Measurements from ENCODE around the gene WDR45. TPM values are rescaled to one million over a fixed set of nuclear protein-coding genes. Genes with fewer than 3 reads are reported as not detected.
A peak's percentile ranks its signal among the peaks of the same experiment; 100 is the strongest.

The WDR45 gene
- total RNA-seq, 3 donors from 2014 or later, result 44.3 to 90.1 (median 52.6) TPM

GRCh38 chrX:49075347-49075746 lies 4.3 kb downstream of the WDR45 start:
- Histone ChIP-seq H3K4me1 (ENCODE audit: low read depth) (no peaks in the 10 kb centered on the region), H3K4me3 (no peak overlapping the region), H3K36me3 (ENCODE audit: low read depth) (no peaks in the 10 kb centered on the region), H3K9me3 (no peaks in the 10 kb centered on the region)
- intact Hi-C loops (cut with DNase I, micrococcal nuclease), result no loop called here
- TF ChIP-seq CTCF (IDR thresholded peaks at IDR 0.05), result no peak
- DNase-seq (no peak), ATAC-seq (no peak)

GRCh38 chrX:49073601-49074575 lies 5.8 kb downstream of the WDR45 start, which contains the start of gene PRAF2:
PRAF2 (minus strand) TSS chrX:49074002; CDS start chrX:49073987, 15 bp downstream.
- H3K36me3 ChIP-seq (ENCODE audit: low read depth), result no peaks in the 10 kb centered on the region
- no peaks in the 10 kb centered on the region for H3K4me1 ChIP-seq (ENCODE audit: low read depth)
- ATAC-seq (peak; percentile 94), DNase-seq (peak; percentile 92 to 95 (median 93))
- no peak for TF ChIP-seq CTCF (IDR thresholded peaks at IDR 0.05)
- H3K4me3 ChIP-seq, result no peak within 1 kb of the TSS
- no peaks in the 10 kb centered on the region for H3K9me3 ChIP-seq
- intact Hi-C loops (cut with DNase I, micrococcal nuclease), result no loop called here

GRCh38 chrX:49072712-49073095 lies 7.0 kb downstream of the WDR45 start:
- TF ChIP-seq CTCF (IDR thresholded peaks at IDR 0.05), result no peak
- DNase-seq (no peak), ATAC-seq (no peak)
- no peaks in the 10 kb centered on the region for H3K36me3 ChIP-seq (ENCODE audit: low read depth)
- no peaks in the 10 kb centered on the region for H3K4me1 ChIP-seq (ENCODE audit: low read depth)
- intact Hi-C loops (cut with DNase I, micrococcal nuclease), result no loop called here
- no peaks in the 10 kb centered on the region for H3K9me3 ChIP-seq
- no peak overlapping the region for H3K4me3 ChIP-seq

GRCh38 chrX:49071877-49072711 lies 7.6 kb downstream of the WDR45 start:
- Histone ChIP-seq H3K4me3 (no peak overlapping the region), H3K4me1 (ENCODE audit: low read depth) (no peaks in the 10 kb centered on the region), H3K9me3 (no peaks in the 10 kb centered on the region), H3K36me3 (ENCODE audit: low read depth) (no peaks in the 10 kb centered on the region)
- DNase-seq (peak; percentile 67 to 79 (median 72)), ATAC-seq (peak; percentile 47)
- TF ChIP-seq CTCF (IDR thresholded peaks at IDR 0.05), result no peak
- intact Hi-C loops (cut with DNase I, micrococcal nuclease), result no loop called here

GRCh38 chrX:49070988-49071387 lies 8.7 kb downstream of the WDR45 start:
- no peak for DNase-seq
- TF ChIP-seq CTCF (IDR thresholded peaks at IDR 0.05), result no peak
- intact Hi-C loops (cut with DNase I, micrococcal nuclease), result no loop called here
- H3K9me3 ChIP-seq, result no peaks in the 10 kb centered on the region
- no peak for ATAC-seq
- H3K4me3 ChIP-seq, result no peak overlapping the region
- no peaks in the 10 kb centered on the region for H3K4me1 ChIP-seq (ENCODE audit: low read depth)
- H3K36me3 ChIP-seq (ENCODE audit: low read depth), result no peaks in the 10 kb centered on the region
